ENCODE results near the gene CPED1. TPM values are rescaled to one million over a fixed set of nuclear protein-coding genes. Genes with fewer than 3 reads are reported as not detected.
"Not testable (repeated sequence)": the region's sequence is repeated elsewhere in the genome, so short reads cannot be mapped to it uniquely, and the experiment has no call there.

Gene CPED1
- total RNA-seq, 4 donors from 2014 or later: 7.4 to 19.6 (median 11.4) TPM

- H3K9me3 ChIP-seq: no peaks in the 10 kb centered on the region
- TF ChIP-seq, protein P1, sequence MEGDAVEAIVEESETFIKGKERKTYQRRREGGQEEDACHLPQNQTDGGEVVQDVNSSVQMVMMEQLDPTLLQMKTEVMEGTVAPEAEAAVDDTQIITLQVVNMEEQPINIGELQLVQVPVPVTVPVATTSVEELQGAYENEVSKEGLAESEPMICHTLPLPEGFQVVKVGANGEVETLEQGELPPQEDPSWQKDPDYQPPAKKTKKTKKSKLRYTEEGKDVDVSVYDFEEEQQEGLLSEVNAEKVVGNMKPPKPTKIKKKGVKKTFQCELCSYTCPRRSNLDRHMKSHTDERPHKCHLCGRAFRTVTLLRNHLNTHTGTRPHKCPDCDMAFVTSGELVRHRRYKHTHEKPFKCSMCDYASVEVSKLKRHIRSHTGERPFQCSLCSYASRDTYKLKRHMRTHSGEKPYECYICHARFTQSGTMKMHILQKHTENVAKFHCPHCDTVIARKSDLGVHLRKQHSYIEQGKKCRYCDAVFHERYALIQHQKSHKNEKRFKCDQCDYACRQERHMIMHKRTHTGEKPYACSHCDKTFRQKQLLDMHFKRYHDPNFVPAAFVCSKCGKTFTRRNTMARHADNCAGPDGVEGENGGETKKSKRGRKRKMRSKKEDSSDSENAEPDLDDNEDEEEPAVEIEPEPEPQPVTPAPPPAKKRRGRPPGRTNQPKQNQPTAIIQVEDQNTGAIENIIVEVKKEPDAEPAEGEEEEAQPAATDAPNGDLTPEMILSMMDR (IDR thresholded peaks at IDR 0.05): no peak
- no peak for TF ChIP-seq POLR2A (IDR thresholded peaks at IDR 0.05)
- peaks cover 23 to 56% of the 10 kb centered on the region in 2 donors for H3K36me3 ChIP-seq
- no peaks in the 10 kb centered on the region for H3K4me1 ChIP-seq
- DNase-seq: no peak
- 79 to 97% methylated on average over 1 of the region's 1 CpG for WGBS, 2 donors
- intact Hi-C loops (cut with DNase I): no loop called here
- no peak overlapping the region for H3K27ac ChIP-seq
- no peaks in the 10 kb centered on the region for H3K27me3 ChIP-seq
- no peak overlapping the region for H3K4me3 ChIP-seq (replicated peaks in 1 of 3)
Measured at GRCh38 chr7:120973849-120974248, 14.7 kb upstream of the CPED1 start.

- 35 to 61% methylated on average over 1 of the region's 1 CpG for WGBS, 2 donors
- Histone ChIP-seq H3K4me3 (replicated peaks in 1 of 3) (no peak overlapping the region), H3K27ac (no peak overlapping the region), H3K27me3 (no peaks in the 10 kb centered on the region), H3K4me1 (no peaks in the 10 kb centered on the region), H3K9me3 (no peaks in the 10 kb centered on the region), H3K36me3 (peaks cover 0 to 13% of the 10 kb centered on the region in 2 donors)
- TF ChIP-seq, protein P1 (IDR thresholded peaks at IDR 0.05): no peak
- TF ChIP-seq POLR2A (IDR thresholded peaks at IDR 0.05): no peak
- intact Hi-C loops (cut with DNase I): no loop called here
- DNase-seq: no peak
Measured at GRCh38 chr7:120979765-120980499, 8.6 kb upstream of the CPED1 start.

GRCh38 chr7:120981117-120981516 is 7.4 kb upstream of the CPED1 start:
- no peak for TF ChIP-seq POLR2A (IDR thresholded peaks at IDR 0.05)
- TF ChIP-seq, protein P1 (IDR thresholded peaks at IDR 0.05): no peak
- Histone ChIP-seq H3K27ac (no peak overlapping the region), H3K4me1 (no peaks in the 10 kb centered on the region), H3K4me3 (replicated peaks in 1 of 3) (no peak overlapping the region), H3K36me3 (peaks cover 0 to 4% of the 10 kb centered on the region in 2 donors), H3K27me3 (no peaks in the 10 kb centered on the region), H3K9me3 (no peaks in the 10 kb centered on the region)
- intact Hi-C loops (cut with DNase I): no loop called here
- no peak for DNase-seq
- WGBS, 2 donors: 74 to 88% methylated on average over 1 of the region's 1 CpG

DNA sequence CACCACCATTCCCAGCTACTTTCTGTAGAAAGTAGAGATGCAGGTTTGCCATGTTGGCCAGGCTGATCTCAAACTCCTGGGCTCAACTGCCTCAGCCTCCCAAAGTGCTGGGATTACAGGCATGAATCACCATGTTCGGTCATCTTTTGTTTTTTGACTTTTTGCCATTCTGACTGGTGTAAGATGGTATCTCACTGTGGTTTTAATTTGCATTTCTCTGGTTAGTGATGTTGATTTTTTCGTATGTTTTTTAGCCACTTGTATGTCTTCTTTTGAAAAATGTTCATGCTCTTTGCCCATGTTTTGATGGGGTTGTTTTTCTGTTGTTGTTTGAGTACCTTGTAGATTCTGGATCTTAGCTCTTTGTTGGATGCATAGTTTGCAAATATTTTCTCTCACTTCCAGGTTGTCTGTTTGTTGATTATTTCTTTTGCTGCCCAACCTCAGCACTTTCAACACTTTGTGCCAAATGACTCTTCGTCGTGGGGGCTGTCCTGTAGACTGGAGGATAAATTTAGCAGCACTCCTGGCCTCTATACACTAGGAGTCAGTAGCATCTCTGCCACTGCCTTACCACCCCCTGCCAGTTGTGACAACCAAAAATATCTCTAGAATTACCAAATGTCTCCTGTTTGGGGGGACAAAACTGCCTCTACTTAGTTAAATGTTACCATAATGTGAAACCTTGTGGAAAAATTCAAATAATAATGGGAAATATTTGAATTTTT is 6.5 kb upstream of the CPED1 start:
- no peaks in the 10 kb centered on the region for H3K4me1 ChIP-seq
- no peak for DNase-seq
- TF ChIP-seq, protein P1 (IDR thresholded peaks at IDR 0.05): no peak
- TF ChIP-seq POLR2A (IDR thresholded peaks at IDR 0.05): no peak
- H3K27me3 ChIP-seq: no peaks in the 10 kb centered on the region
- no peak overlapping the region for H3K4me3 ChIP-seq (replicated peaks in 1 of 3)
- 76 to 77% methylated on average over 4 of the region's 4 CpGs for WGBS, 2 donors
- no peaks in the 10 kb centered on the region for H3K36me3 ChIP-seq
- intact Hi-C loops (cut with DNase I): no loop called here
- no peaks in the 10 kb centered on the region for H3K9me3 ChIP-seq
- no peak overlapping the region for H3K27ac ChIP-seq

GRCh38 chr7:120983592-120983991 is 4.9 kb upstream of the CPED1 start:
- H3K36me3 ChIP-seq; H3K9me3 ChIP-seq; H3K4me1 ChIP-seq; intact Hi-C loops (cut with DNase I); H3K4me3 ChIP-seq (replicated peaks in 1 of 3); H3K27ac ChIP-seq; H3K27me3 ChIP-seq; DNase-seq: not testable (repeated sequence)
- WGBS, 2 donors: 97% methylated on average over 7 of the region's 8 CpGs
